Adrenal gland (tissue), 12 donors: ENCODE measurements around the gene INKA2. TPM values are rescaled to one million over a fixed set of nuclear protein-coding genes. Genes with fewer than 3 reads are reported as not detected.

ENCODE experiments used
- DNase-seq, 7 donors: peaks; one replicate each; pipeline ENCODE4 v3.0.0-alpha.2; 2019 to 2020
- H3K27ac ChIP-seq, 5 donors: fragments of 200-600 bp; sonication (generic) in 4 of 5; 1 replicate in 3 of 5; 2 replicates in 2 of 5; pipeline versions ENCODE4 v1.5.1 to v1.8.0; 2016 to 2020; ENCODE audit warnings: mild to moderate bottlenecking in 1 of 5
- H3K27me3 ChIP-seq: fragments of 200-600 bp; 2 replicates; pipeline ENCODE4 v1.8.0; 2021
- H3K36me3 ChIP-seq, 2 donors: fragments of 200-600 bp; replicated peaks in 1 of 2; 1 replicate in 1 of 2; 2 replicates in 1 of 2; pipeline versions ENCODE4 v1.5.1 to v1.8.0; 2018 to 2022
- H3K4me1 ChIP-seq, 2 donors: fragments of 200-600 bp; replicated peaks in 1 of 2; 1 replicate in 1 of 2; 2 replicates in 1 of 2; pipeline versions ENCODE4 v1.5.1 to v1.8.0; 2018 to 2021
- H3K4me3 ChIP-seq, 4 donors: fragments of 200-600 bp; sonication (generic) in 3 of 4; one replicate each; pipeline ENCODE4 v1.5.1; 2016 to 2018
- H3K9me3 ChIP-seq, 3 donors: fragments of 200-600 bp; sonication (generic) in 1 of 3; replicated peaks in 1 of 3; 1 replicate in 2 of 3; 2 replicates in 1 of 3; pipeline versions ENCODE4 v1.5.1 to v1.8.0; 2016 to 2021
- POLR2A ChIP-seq, 2 donors: fragments of 450-650 bp; IDR thresholded peaks; one replicate each; pipeline ENCODE4 v1.6.1; 2017; ENCODE audit warnings: antibody characterized with exemption in 2 of 2, mild to moderate bottlenecking in 2 of 2, moderate library complexity in 1 of 2
- WGBS, 4 donors: extraction: QIAGEN DNeasy Blood & Tissue Kit in 2 of 4; methylation state at CpG; one replicate each; pipeline versions ENCODE4 v1.1.5 to v1.1.7; 2013 to 2017; 5-methylcytosine and 5-hydroxymethylcytosine counted together
- intact Hi-C, 2 donors: fragments of 100-400 bp; cut with DNase I; formaldehyde crosslinking; loops; one replicate each; pipeline versions ENCODE4 v1.14.1 to v1.15.0; 2022 to 2023
- polyA plus RNA-seq, 3 donors: library from polyadenylated mRNA; stranded (reverse); fragments of 200-250 nt in 2 of 3; fragments of 350-450 nt in 1 of 3; fragmentation: Illumina TruSeq in 1 of 3; extraction: RNeasy Lipid Tissue Mini Kit (QIAGEN cat#74804) in 1 of 3; gene quantifications; one replicate each; pipeline ENCODE4 v1.2.3, GENCODE V29; 2013 to 2014
- total RNA-seq, 9 donors: library from RNA; depleted of rRNA in 4 of 9; stranded (reverse); fragments of >200 nt in 4 of 9; fragments of 120-200 nt in 1 of 9; fragmentation: NEBNext Ultra II Directional in 1 of 9; extraction: Animal tissue kit (Norgen Biotek cat#: 25700) in 1 of 9; gene quantifications; one replicate each; pipeline versions ENCODE4 v1.1.0 to v1.2.4, GENCODE V29; 2013 to 2023
- TF ChIP-seq, protein P1 (sequence below), 6 experiments: fragments of 450-650 bp in 4 of 6; fragments of 200-600 bp in 2 of 6; sonication (generic) in 1 of 6; IDR thresholded peaks; 1 replicate in 5 of 6; 2 replicates in 1 of 6; pipeline versions ENCODE4 v1.5.1 to v1.8.0; 2016 to 2021; ENCODE audit warnings: antibody characterized with exemption in 6 of 6, mild to moderate bottlenecking in 2 of 6, moderate library complexity in 1 of 6
- donor health status: healthy with polysubstance abuse.
- donor health status: Bipolar disorder and iron deficiency.
- donor health status: DM: yes; HTN: yes; CAD: no.
- donor health status: DM: no; HTN: no; CAD: no.
- donor health status: DM: no; HTN: no; CAD: no.
- donor health status: DM: yes; HTN: yes; CAD: no.

INKA2 gene
- total and polyA plus RNA-seq, 12 donors: 0.61 to 4.7 (median 0.98) TPM; not detected in 1

DNA sequence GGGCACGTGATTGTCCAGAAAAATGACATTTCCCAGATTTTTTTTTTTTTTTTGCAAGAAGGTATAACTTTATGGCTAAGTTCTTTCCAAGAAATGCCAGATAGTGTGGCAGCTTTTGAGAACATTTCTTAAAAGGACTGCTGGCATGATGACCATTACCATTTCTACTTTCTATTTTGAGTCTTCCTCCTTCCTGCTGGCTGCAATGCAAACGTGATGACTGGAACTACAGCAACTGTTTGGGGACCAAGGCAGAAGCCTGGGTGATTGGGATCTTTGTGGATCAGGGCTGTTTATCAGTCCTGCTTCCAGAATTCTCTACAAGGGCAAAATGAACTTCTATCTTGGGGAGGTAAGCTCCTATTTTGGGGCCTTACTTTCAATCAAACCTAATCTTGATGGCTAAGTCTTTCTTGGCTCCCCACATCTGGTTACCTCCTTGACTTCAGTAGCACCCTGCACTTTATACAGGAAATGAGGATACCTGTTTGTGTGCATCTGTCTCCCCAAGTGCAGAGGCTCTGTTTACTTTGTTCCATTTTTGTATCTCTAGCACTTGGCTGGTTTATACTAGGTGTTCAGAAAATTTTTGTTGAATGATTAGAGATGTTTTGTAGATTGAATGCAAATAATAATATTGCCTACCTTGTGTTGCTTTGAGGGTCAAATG lies 12.8 kb upstream of the INKA2 start:
- Histone ChIP-seq H3K4me1 (peaks cover 6 to 15% of the 10 kb centered on the region in 2 donors), H3K36me3 (no peaks in the 10 kb centered on the region), H3K9me3 (no peaks in the 10 kb centered on the region), H3K27ac (no peak overlapping the region), H3K27me3 (no peaks in the 10 kb centered on the region), H3K4me3 (no peak overlapping the region)
- DNase-seq: no peak
- intact Hi-C loops: loop anchor here (5.0 to 10.0 kb wide), 2 partner anchors 35 to 247 kb away; partner anchors contain the start of genes ADORA3 (in 1 of the 2) and TMIGD3 (in 1 of the 2)
- WGBS, 4 donors: 44 to 47% (median 46%) methylated on average over 2 of the region's 2 CpGs
- no peak for TF ChIP-seq POLR2A (IDR thresholded peaks at IDR 0.05)
- TF ChIP-seq, protein P1, sequence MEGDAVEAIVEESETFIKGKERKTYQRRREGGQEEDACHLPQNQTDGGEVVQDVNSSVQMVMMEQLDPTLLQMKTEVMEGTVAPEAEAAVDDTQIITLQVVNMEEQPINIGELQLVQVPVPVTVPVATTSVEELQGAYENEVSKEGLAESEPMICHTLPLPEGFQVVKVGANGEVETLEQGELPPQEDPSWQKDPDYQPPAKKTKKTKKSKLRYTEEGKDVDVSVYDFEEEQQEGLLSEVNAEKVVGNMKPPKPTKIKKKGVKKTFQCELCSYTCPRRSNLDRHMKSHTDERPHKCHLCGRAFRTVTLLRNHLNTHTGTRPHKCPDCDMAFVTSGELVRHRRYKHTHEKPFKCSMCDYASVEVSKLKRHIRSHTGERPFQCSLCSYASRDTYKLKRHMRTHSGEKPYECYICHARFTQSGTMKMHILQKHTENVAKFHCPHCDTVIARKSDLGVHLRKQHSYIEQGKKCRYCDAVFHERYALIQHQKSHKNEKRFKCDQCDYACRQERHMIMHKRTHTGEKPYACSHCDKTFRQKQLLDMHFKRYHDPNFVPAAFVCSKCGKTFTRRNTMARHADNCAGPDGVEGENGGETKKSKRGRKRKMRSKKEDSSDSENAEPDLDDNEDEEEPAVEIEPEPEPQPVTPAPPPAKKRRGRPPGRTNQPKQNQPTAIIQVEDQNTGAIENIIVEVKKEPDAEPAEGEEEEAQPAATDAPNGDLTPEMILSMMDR (IDR thresholded peaks at IDR 0.05): no peak

DNA sequence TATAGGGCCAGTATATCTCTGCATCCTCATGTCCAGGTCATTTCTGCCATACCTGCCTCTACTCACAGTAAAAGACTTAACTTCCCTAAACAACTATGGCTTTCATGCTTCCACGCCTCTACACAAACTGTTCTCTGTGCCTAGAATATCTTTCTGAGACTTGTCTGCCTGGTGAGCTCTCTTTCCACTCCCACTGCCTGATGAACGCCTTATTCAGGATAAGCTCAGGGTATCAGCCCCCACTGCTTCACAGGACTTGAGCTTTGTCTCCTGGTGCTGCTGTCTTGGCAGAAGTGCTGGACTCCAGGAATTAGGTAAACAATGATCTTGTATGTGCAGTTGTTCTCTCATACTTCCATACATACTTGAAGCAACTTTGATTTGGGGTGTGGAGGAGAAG lies 11.7 kb upstream of the INKA2 start:
- WGBS, 4 donors: 74 to 82% (median 77%) methylated on average over 2 of the region's 2 CpGs
- TF ChIP-seq POLR2A (IDR thresholded peaks at IDR 0.05): no peak
- TF ChIP-seq, protein P1 (IDR thresholded peaks at IDR 0.05): no peak

DNA sequence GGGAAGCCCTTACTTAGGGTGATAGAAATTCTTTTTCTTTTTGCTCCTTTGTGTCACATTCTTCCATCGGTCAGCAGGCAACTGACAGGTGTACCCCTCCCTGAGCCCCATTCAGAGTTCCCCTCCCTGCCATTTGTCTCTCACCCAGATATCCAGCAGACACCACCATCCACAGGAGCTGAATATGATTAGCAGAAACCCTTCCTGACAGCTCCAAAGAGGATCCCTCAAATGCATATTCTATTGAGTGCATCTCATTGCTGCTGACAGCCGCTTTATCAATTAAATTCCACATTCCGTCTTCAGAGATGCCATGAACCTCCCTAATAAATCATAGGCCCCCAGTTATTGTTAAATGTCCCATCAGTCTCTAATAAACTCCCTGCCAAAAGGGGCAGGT lies 10.4 kb upstream of the INKA2 start:
- intact Hi-C loops: loop anchor here (5.0 to 10.0 kb wide), 2 partner anchors 32 to 245 kb away; partner anchors contain the start of genes ADORA3 (in 1 of the 2) and TMIGD3 (in 1 of the 2)

More for the DNA sequence above, 11.7 kb upstream of the INKA2 start:
- H3K27ac ChIP-seq: no peak overlapping the region
- no peaks in the 10 kb centered on the region for H3K27me3 ChIP-seq
- no peak overlapping the region for H3K4me3 ChIP-seq
- no peak for DNase-seq
- intact Hi-C loops: loop anchor here (5.0 to 10.0 kb wide), 2 partner anchors 34 to 246 kb away; partner anchors contain the start of genes ADORA3 (in 1 of the 2) and TMIGD3 (in 1 of the 2)
- H3K4me1 ChIP-seq: peaks cover 0 to 7% of the 10 kb centered on the region in 2 donors
- no peaks in the 10 kb centered on the region for H3K9me3 ChIP-seq
- no peaks in the 10 kb centered on the region for H3K36me3 ChIP-seq

DNA sequence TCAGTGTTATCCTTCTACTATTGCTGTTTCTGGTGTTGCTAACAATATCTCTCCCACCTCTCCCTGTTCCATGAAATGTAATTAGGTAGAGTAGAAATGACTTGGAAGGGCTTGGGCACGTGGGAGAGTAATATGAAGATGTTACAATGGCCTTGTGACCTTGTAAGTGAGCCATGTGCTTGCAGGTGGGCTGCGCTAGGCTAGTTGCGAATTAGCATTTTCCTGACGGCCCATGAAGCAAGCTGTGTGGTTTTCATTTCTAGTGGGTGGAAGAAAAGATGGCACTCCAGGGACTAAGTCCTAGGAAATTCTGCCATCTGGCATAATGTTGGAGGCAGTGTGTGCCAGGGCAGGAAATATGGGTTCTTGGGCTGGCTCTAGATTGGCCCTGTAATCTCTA lies 8.8 kb upstream of the INKA2 start:
- intact Hi-C loops: no loop called here

More for the DNA sequence above, 10.4 kb upstream of the INKA2 start:
- H3K4me1 ChIP-seq: peaks cover 0 to 5% of the 10 kb centered on the region in 2 donors
- no peaks in the 10 kb centered on the region for H3K36me3 ChIP-seq
- DNase-seq: no peak
- H3K4me3 ChIP-seq: no peak overlapping the region
- TF ChIP-seq, protein P1 (IDR thresholded peaks at IDR 0.05): no peak
- no peak for TF ChIP-seq POLR2A (IDR thresholded peaks at IDR 0.05)
- no peak overlapping the region for H3K27ac ChIP-seq
- H3K27me3 ChIP-seq: no peaks in the 10 kb centered on the region
- no peaks in the 10 kb centered on the region for H3K9me3 ChIP-seq
- 75 to 86% (median 81%) methylated on average over 3 of the region's 3 CpGs for WGBS, 4 donors

More for the DNA sequence above, 8.8 kb upstream of the INKA2 start:
- no peak overlapping the region for H3K27ac ChIP-seq
- no peaks in the 10 kb centered on the region for H3K27me3 ChIP-seq
- H3K36me3 ChIP-seq: no peaks in the 10 kb centered on the region
- no peaks in the 10 kb centered on the region for H3K9me3 ChIP-seq
- DNase-seq: no peak
- H3K4me1 ChIP-seq: no peaks in the 10 kb centered on the region
- TF ChIP-seq, protein P1 (IDR thresholded peaks at IDR 0.05): no peak
- TF ChIP-seq POLR2A (IDR thresholded peaks at IDR 0.05): no peak
- WGBS, 4 donors: 83 to 89% (median 85%) methylated on average over 4 of the region's 4 CpGs
- no peak overlapping the region for H3K4me3 ChIP-seq
